SJSA1 (cell line): ENCODE data around the gene CACNB2. TPM values are rescaled to one million over a fixed set of nuclear protein-coding genes. Genes with fewer than 3 reads are reported as not detected.

Experiments
- DNase-seq, 2 experiments: peaks; one replicate each; pipeline ENCODE4 v3.0.0-alpha.2; 2015 to 2020; ENCODE audit warnings: low spot score in 2 of 2, low read depth in 1 of 2
- H3K27ac ChIP-seq: fragments of 250-450 bp; sonication (Bioruptor Pico); 2 replicates; pipeline ENCODE4 v1.5.1; 2020; ENCODE audit warnings: mild to moderate bottlenecking, moderate library complexity
- H3K27me3 ChIP-seq: fragments of 250-450 bp; sonication (Bioruptor Pico); replicated peaks from 2 replicates; pipeline ENCODE4 v1.5.1; 2020; ENCODE audit warnings: mild to moderate bottlenecking, moderate library complexity
- H3K36me3 ChIP-seq: fragments of 250-450 bp; sonication (Bioruptor Pico); 2 replicates; pipeline ENCODE4 v1.5.1; 2020; ENCODE audit warnings: mild to moderate bottlenecking
- H3K4me1 ChIP-seq: fragments of 250-450 bp; sonication (Bioruptor Pico); replicated peaks from 2 replicates; pipeline ENCODE4 v1.6.1; 2021; ENCODE audit warnings: mild to moderate bottlenecking
- H3K4me3 ChIP-seq: fragments of 250-450 bp; sonication (Bioruptor Pico); 2 replicates; pipeline ENCODE4 v1.5.1; 2020; ENCODE audit warnings: mild to moderate bottlenecking
- H3K9me3 ChIP-seq: fragments of 250-450 bp; sonication (Bioruptor Pico); replicated peaks from 2 replicates; pipeline ENCODE4 v1.5.1; 2020; ENCODE audit warnings: mild to moderate bottlenecking
- total RNA-seq: library from RNA; depleted of rRNA; stranded (reverse); fragments of >200 nt; shearing (Covaris generic); gene quantifications from 2 replicates; pipeline ENCODE4 v1.2.3, GENCODE V29; 2014

Gene CACNB2
- total RNA-seq, 1 experiment from 2014 or later, result not detected

GRCh38 chr10:18378766-18379165, 238.5 kb downstream of the CACNB2 start:
- no peak for DNase-seq
- no peak overlapping the region for H3K4me3 ChIP-seq
- no peaks in the 10 kb centered on the region for H3K4me1 ChIP-seq
- H3K27me3 ChIP-seq, result no peaks in the 10 kb centered on the region
- no peak overlapping the region for H3K27ac ChIP-seq
- no peaks in the 10 kb centered on the region for H3K9me3 ChIP-seq
- H3K36me3 ChIP-seq, result no peaks in the 10 kb centered on the region

GRCh38 chr10:18381679-18382078, 241.5 kb downstream of the CACNB2 start:
- Histone ChIP-seq H3K9me3 (no peaks in the 10 kb centered on the region), H3K4me1 (no peaks in the 10 kb centered on the region), H3K4me3 (no peak overlapping the region)

GRCh38 chr10:18397906-18398305, 257.7 kb downstream of the CACNB2 start:
- Histone ChIP-seq H3K4me3 (no peak overlapping the region), H3K9me3 (no peaks in the 10 kb centered on the region), H3K27ac (no peak overlapping the region), H3K4me1 (no peaks in the 10 kb centered on the region), H3K27me3 (no peaks in the 10 kb centered on the region), H3K36me3 (no peaks in the 10 kb centered on the region)
- DNase-seq, result no peak

More at GRCh38 chr10:18381679-18382078, 241.5 kb downstream of the CACNB2 start:
- no peak for DNase-seq
- Histone ChIP-seq H3K36me3 (no peaks in the 10 kb centered on the region), H3K27me3 (no peaks in the 10 kb centered on the region), H3K27ac (no peak overlapping the region)

- Histone ChIP-seq H3K9me3 (no peaks in the 10 kb centered on the region), H3K27ac (no peak overlapping the region), H3K4me3 (no peak overlapping the region), H3K27me3 (no peaks in the 10 kb centered on the region), H3K4me1 (no peaks in the 10 kb centered on the region), H3K36me3 (no peaks in the 10 kb centered on the region)
- no peak for DNase-seq
Observed at GRCh38 chr10:18399158-18399557, 258.9 kb downstream of the CACNB2 start.

- DNase-seq, result no peak
- Histone ChIP-seq H3K27ac (no peak overlapping the region), H3K27me3 (no peaks in the 10 kb centered on the region), H3K36me3 (no peaks in the 10 kb centered on the region), H3K4me3 (no peak overlapping the region), H3K9me3 (no peaks in the 10 kb centered on the region), H3K4me1 (no peaks in the 10 kb centered on the region)
Observed at GRCh38 chr10:18400201-18400905, 260.1 kb downstream of the CACNB2 start.

- Histone ChIP-seq H3K4me3 (no peak overlapping the region), H3K9me3 (no peaks in the 10 kb centered on the region), H3K4me1 (no peaks in the 10 kb centered on the region), H3K27me3 (no peaks in the 10 kb centered on the region), H3K36me3 (no peaks in the 10 kb centered on the region), H3K27ac (no peak overlapping the region)
- DNase-seq, result no peak
Observed at GRCh38 chr10:18400906-18401245, 260.7 kb downstream of the CACNB2 start.

- H3K4me3 ChIP-seq, result no peak overlapping the region
- H3K27ac ChIP-seq, result no peak overlapping the region
- no peaks in the 10 kb centered on the region for H3K27me3 ChIP-seq
- H3K36me3 ChIP-seq, result no peaks in the 10 kb centered on the region
- no peak for DNase-seq
- H3K4me1 ChIP-seq, result no peaks in the 10 kb centered on the region
- no peaks in the 10 kb centered on the region for H3K9me3 ChIP-seq
Observed at GRCh38 chr10:18401416-18402195, 261.4 kb downstream of the CACNB2 start.

- Histone ChIP-seq H3K27ac (no peak overlapping the region), H3K9me3 (no peaks in the 10 kb centered on the region), H3K27me3 (no peaks in the 10 kb centered on the region), H3K4me1 (no peaks in the 10 kb centered on the region), H3K4me3 (no peak overlapping the region), H3K36me3 (no peaks in the 10 kb centered on the region)
- no peak for DNase-seq
Observed at GRCh38 chr10:18402853-18403252, 262.6 kb downstream of the CACNB2 start.

GRCh38 chr10:18404530-18404929, 264.3 kb downstream of the CACNB2 start:
- no peaks in the 10 kb centered on the region for H3K4me1 ChIP-seq
- H3K4me3 ChIP-seq, result no peak overlapping the region
- no peak for DNase-seq
- H3K9me3 ChIP-seq, result no peaks in the 10 kb centered on the region
- no peaks in the 10 kb centered on the region for H3K27me3 ChIP-seq
- H3K27ac ChIP-seq, result no peak overlapping the region
- H3K36me3 ChIP-seq, result no peaks in the 10 kb centered on the region

- DNase-seq, result no peak
- no peaks in the 10 kb centered on the region for H3K9me3 ChIP-seq
- no peaks in the 10 kb centered on the region for H3K4me1 ChIP-seq
- no peaks in the 10 kb centered on the region for H3K36me3 ChIP-seq
- H3K27ac ChIP-seq, result no peak overlapping the region
- H3K4me3 ChIP-seq, result no peak overlapping the region
- H3K27me3 ChIP-seq, result no peaks in the 10 kb centered on the region
Observed at GRCh38 chr10:18406136-18406535, 265.9 kb downstream of the CACNB2 start.

- Histone ChIP-seq H3K36me3 (no peaks in the 10 kb centered on the region), H3K4me1 (no peaks in the 10 kb centered on the region), H3K27me3 (no peaks in the 10 kb centered on the region), H3K9me3 (no peaks in the 10 kb centered on the region), H3K27ac (no peak overlapping the region), H3K4me3 (no peak overlapping the region)
- DNase-seq, result no peak
Observed at GRCh38 chr10:18409599-18410397, 269.6 kb downstream of the CACNB2 start.

GRCh38 chr10:18414061-18414460, 273.8 kb downstream of the CACNB2 start:
- DNase-seq, result no peak
- Histone ChIP-seq H3K27ac (no peak overlapping the region), H3K36me3 (no peaks in the 10 kb centered on the region), H3K27me3 (no peaks in the 10 kb centered on the region), H3K9me3 (no peaks in the 10 kb centered on the region), H3K4me3 (no peak overlapping the region), H3K4me1 (no peaks in the 10 kb centered on the region)

- Histone ChIP-seq H3K4me3 (no peak overlapping the region), H3K9me3 (no peaks in the 10 kb centered on the region), H3K36me3 (no peaks in the 10 kb centered on the region), H3K27me3 (no peaks in the 10 kb centered on the region), H3K27ac (no peak overlapping the region), H3K4me1 (no peaks in the 10 kb centered on the region)
- no peak for DNase-seq
Observed at GRCh38 chr10:18417950-18418527, 277.8 kb downstream of the CACNB2 start.
